ENCODE measurements around the gene PRKCI.
"Not testable (repeated sequence)": the region's sequence is repeated elsewhere in the genome, so short reads cannot be mapped to it uniquely, and the experiment has no call there.

Gene PRKCI

DNA sequence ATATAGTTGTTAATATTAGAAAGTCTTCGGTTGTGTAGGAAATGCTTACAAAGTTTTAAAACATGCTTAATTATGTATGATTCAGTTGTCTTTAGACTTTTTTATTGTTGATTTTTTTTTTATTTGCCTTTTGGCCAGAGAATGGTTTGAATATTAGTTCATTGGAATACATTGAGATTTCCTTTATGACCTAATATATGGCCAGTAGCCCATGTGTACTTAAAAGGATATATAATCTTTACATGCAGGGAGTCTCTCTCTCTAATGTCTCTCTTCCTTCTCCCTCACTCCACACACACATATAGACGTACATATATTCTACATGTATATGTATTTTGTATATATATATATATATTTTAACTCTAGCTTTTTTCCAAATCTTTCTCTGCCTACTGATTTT, 68.0 kb downstream of the PRKCI start:
- DNase-seq (ENCODE audit: low read depth in 2 of 2), result no peak

DNA sequence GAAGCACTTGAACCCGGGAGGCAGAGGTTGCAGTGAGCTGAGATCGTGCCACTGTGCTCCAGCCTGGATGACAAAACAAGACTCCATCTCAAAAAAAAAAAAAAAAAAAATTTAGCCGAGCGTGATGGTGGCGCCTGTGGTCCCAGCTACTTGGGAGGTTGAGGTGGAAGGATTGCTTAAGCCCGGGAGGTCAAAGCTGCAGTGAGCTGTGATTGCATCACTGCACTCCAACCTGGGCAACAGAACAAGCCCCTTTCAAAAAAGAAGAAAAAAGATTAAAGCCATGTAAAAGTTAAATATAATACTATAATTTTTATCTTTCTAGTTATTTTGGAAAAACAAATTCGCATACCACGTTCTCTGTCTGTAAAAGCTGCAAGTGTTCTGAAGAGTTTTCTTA, 73.4 kb downstream of the PRKCI start:
- DNase-seq (ENCODE audit: low read depth in 2 of 2), result no peak

DNA sequence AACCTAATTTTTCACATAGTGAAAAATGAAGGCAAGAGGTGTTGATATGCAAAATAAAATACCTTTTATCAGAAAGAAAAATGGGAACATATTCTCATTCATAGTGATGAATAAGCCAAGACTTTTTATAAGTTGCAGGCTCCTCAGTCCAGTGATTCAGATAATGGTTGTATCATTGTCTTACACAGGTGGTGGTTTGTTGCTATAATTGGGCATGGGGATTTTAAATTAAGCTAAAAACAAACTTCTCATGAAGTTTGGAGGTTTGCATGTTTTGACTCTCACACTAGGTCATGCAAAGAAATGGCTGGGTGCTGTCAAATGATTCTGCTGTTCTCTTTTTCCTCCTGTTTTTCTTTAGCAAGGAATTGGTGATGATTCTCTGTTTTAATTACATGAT, 74.5 kb downstream of the PRKCI start:
- no peak for DNase-seq (ENCODE audit: low read depth in 2 of 2)

DNA sequence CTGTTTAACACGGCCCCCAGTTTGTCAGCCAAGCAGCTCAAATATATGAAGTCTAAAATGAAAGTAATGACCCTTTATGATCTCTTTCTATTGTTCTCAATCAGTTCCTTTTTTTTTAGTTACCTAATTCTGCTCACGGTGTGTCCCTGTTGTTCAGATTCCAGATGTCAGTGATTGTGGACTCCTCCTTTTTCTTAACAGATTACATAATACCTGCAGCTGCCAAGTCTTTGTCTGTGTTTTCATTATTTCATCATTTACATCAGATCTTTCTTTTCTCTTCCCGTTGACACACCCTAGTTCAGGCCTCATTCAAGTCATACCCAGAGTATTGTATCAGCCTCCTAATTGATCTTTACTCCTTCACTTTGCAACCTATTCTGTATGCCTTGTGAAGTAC, 79.2 kb downstream of the PRKCI start:
- no peak for DNase-seq (ENCODE audit: low read depth in 2 of 2)

DNA sequence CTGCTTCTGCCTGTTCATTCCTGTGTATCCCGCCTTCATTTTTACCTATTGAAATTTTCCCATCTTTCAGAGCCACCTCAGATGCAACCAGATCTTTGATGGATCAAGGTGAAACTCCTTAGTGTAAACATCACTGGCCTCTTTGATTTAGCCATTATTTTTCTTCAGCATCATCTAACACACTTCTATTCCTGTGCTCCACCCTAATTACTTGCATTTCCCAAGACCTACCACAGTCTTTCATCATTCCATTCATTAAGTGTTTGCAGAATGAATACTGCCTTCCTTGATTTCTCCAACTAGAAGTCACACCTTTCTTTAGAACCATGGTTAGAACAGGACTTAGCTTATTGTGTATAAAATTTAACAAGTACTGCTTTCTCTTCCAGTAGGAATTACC, 79.8 kb downstream of the PRKCI start:
- no peak for DNase-seq (ENCODE audit: low read depth in 2 of 2)

DNA sequence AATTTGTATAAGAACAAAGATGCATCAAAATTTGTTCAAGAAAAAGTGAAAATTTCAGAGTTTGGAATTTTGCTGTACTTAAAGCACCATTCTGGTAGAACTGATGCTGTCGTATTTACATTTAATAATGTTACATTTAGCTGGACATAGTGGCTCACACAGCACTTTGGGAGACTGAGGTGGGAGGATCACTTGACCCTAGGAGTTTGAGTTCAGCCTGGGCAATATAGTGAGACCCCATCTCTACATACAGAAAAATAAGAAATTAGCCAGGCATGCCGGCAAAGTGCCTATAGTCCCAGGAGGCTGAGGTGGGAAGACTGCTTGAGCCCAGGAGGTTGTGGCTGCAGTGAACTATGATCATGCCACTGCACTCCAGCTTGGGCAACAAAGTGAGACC, 83.8 kb downstream of the PRKCI start:
- DNase-seq (ENCODE audit: low read depth in 2 of 2), result no peak

DNA sequence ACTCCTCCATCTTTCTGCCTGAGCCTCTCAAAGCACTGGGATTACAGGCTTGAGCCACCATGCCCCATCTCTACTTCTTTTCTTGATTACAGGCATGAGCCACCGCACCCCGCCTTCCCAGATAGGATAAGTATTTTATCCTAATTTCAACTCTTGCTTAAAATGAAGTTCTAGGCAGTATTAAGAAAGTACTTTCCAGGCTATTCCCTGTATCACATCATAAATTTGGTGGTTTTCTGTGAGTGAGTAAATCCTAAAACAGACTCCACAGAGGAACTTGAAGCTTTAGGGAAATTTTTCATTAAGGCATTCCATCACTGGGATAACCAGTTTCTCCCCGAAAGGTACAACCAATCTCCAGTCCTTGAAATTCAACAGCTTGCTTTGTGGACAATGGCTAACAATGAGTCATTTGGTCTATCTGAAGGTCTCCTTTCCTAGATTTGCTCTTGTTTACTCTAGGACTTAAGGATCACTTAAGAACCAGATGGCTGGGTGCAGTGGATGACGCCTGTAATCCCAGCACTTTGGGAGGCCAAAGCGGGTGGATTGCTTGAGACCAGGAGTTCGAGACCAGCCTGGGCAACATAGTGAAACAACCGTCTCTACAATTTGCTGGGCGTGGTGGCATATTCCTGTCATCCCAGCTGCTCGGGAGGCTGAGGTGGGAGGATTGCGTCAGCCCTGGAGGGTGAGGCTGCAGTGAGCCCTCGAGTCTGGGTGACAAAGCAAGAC, 85.6 kb downstream of the PRKCI start:
- DNase-seq (ENCODE audit: low read depth in 2 of 2), result no peak

DNA sequence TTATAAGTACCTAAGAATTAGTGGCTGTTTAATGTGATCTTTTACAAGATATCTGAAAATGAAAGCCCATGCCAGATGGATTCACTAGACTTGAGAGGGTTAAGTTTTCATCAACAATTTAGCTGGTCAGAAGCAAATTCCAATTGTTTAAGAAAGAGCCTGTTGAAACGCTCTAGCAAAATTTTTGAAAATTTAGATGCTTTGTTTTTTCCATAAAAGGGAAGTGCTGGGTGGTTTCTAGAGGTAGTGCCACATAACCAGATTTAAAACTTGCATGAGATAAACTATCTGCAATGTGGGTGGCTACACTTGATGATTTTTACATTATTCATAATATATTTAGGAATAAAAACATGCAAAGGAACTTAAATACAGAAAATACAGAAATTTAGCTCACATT, 86.8 kb downstream of the PRKCI start:
- DNase-seq (ENCODE audit: low read depth in 2 of 2), result no peak

DNA sequence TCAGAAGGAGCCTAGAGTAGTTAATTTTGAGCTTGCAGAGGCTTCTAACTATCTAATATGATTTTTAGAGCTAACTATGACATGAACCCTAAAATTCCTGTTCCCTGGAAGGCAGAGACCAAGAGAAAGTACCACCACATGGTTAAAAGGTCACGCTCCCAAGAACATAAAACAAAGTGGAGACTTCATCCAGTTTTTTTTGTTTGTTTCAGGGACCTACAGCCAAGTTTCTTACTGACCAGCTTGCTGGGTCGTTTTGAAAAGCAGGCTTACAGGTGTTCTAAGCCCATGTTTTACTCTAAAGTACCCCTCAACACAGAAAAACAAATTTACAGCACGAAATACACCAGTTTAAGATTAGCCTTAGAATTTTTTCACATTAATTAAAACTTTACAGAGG, 95.7 kb downstream of the PRKCI start:
- DNase-seq (ENCODE audit: low read depth in 2 of 2), result no peak

DNA sequence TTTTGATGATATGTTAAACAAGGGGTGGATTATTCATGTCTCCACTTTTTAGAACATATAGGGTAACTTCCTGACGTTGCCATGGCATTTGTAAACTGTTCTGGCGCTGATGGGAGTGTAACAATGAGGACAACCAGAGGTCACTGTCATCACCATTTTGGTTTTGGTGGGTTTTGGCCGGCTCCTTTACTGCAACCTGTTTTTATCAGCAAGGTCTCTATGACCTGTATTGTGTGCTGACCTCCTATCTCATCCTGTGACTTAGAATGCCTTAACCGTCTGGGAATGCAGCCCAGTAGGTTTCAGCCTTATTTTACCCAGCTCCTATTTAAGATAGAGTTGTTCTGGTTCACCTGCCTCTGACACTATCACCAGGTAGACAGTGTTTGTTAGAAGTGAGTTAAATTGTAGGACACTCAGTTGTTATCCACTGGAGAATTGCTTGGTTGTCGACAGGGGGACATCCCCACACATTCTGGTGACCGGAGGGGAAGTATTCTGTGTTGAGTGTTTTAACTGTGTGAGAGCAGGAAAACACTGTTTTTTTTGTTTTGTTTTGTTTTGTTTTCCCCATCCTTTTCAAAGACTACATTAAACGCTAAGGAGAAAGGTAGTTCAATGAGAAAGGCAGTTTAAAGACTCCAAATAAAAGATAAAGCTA, 98.4 kb downstream of the PRKCI start:
- no peak for DNase-seq (ENCODE audit: low read depth in 2 of 2)

DNA sequence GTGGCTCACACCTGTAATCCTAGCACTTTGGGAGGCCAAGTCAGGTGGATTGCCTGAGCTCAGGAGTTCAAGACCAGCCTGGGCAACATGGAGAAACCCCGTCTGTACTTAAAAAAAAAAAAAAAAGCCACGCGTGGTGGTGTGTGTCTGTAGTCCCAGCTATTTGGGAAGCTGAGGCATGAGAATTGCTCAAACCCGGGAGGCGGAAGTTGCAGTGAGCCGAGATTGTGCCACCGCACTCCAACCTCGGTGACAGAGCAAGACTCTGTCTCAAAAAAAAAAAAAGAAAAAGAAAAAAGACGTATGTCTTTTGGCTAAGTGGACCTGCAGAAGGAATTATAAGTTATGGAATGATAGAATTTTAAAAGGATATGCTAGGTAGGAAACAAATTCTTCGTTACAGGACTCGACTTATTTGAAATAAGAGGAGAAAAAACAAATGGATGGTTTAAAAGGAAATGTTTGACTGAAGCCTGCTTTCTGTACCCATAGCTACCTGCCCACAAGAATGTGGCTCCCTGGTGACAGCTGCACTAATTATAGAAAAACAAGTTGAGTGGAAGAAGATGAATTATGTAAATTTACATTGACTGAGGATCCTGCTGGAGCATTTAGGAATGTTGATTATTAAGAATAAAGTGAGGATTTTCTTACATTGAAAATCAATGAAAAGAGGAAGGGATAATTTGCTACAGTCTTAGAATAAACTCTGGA, 99.3 kb downstream of the PRKCI start:
- no peak for DNase-seq (ENCODE audit: low read depth in 2 of 2)

DNA sequence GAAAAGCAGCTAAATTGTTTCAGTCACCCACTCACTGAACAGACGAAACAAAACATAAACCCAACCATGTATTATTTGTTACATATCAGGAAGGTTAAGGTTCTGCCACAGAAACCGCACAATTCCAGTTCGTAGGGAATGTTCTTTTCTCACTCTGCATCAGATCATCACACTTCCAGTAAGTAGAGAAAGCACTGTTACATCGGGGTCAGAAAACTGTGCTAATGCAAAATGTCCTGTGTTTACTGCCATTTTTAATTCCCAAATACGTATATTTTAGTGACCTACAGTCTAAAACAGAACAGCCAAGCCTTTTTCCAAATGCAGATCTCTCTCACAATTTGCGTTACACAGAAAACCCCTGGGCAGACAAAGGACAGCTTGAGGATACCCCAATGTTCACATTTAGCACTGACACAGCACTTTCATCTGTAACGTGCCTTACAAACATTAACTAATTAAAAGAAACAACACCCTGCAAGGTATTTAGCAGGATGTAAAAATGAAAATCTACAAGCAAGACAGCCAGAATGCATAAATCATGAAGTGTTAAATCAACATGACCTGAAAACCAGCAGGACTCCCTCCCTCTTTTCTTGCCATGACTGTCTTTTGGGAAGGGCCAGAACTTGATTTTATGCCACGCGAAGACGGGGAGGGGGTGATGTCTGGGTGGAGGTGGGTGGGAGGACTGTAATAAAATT, 100.5 kb downstream of the PRKCI start:
- DNase-seq (ENCODE audit: low read depth in 2 of 2), result no peak

DNA sequence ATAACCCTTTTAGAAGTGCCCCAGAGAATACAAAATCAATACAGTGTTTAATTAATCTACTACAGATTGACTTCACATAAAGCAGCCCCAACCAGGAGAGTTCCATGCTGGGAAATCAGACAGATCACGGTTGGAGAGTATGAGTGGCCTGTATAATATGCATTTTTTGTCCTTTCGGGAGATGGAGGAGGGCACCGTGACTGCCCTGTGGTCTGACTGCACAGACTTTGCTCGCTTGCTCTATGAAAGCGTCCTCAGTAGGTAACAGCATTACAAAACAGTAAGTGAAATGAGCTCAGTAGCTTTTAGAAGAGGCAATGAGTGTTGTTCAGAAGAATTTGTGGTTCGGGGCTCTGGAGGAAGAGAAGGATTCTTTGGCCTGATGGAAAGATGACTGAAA, 101.1 kb downstream of the PRKCI start:
- DNase-seq (ENCODE audit: low read depth in 2 of 2), result no peak

DNA sequence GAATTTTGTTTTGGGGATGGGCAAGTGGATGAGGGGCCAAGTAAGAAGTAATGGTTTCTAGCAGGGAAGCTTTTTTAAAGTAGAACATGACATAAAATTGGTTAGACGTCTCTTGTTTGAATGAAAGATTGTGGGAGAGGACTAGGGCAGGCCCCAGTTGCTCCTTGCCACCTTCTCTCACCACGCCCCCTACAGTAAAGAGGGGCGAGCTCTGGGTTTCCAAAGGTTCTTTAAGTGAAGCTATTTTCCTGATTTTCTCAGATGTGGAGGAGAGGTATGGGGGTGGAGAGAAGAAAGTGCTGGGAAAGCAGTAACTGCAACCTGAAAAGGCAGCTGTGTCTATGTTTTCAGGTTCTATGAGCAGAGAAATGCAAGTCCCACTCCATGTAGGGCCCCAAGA, 102.7 kb downstream of the PRKCI start:
- no peak for DNase-seq (ENCODE audit: low read depth in 2 of 2)

DNA sequence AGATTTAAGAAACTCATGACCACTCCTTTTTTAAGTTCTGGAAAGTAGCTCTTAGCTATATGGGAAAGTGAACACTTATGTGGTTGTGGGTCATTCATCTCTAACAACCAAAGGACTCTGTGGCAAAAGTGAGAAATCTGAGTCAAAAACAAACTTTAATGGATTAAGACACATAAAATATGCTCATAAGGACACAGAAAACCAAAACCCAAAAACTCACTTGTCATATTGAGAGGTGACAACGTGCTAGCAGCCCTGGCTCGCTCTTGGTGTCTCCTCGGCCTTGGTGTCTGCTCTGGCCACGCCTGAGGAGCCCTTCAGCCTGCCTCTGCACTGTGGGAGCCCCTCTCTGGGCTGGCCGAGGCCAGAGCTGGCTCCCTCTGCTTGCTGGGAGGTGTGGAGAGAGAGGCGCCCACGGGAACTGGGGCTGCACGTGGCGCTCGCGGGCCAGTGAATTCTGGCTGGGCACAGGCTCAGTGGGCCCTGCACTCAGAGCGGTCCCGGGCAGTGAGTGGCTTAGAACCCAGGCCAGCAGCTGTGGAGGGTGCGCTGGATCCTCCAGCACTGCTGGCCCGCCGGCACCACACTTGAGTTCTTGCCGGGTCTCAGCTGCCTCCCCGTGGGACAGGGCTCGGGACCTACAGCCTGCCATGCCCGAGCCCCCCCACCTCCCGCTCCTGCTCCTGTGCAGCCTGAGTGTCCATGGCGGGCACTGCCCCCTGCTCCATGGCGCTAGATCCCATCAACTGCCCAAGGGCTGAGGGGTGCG, 105.0 kb downstream of the PRKCI start:
- DNase-seq (ENCODE audit: low read depth in 2 of 2), result no peak

DNA sequence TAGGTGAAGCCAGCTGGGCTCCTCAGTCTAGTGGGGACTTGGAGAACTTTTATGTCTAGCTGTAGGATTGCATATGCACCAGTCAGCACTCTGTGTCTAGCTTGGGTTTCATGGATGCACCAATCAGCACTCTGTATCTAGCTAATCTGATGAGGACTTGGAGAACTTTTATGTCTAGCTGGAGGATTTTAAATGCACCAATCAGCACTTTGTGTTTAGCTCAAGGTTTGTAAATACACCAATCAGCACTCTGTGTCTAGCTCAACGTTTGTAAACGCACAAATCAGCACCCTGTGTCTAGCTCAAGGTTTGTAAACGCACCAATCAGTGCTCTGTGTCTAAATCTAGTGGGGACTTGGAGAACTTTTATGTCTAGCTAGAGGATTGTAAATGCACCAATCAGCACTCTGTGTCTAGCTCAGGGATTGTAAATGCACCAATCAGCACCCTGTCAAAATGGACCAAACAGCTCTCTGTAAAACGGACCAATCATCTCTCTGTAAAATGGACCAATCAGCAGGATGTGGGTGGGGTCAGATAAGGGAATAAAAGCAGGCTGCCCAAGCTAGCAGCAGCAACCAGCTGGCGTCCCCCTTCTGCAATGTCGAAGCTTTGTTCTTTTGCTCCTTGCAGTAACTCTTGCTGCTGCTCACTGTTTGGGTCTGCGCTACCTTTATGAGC, 105.8 kb downstream of the PRKCI start:
- not testable (repeated sequence) for DNase-seq (ENCODE audit: low read depth in 2 of 2)

DNA sequence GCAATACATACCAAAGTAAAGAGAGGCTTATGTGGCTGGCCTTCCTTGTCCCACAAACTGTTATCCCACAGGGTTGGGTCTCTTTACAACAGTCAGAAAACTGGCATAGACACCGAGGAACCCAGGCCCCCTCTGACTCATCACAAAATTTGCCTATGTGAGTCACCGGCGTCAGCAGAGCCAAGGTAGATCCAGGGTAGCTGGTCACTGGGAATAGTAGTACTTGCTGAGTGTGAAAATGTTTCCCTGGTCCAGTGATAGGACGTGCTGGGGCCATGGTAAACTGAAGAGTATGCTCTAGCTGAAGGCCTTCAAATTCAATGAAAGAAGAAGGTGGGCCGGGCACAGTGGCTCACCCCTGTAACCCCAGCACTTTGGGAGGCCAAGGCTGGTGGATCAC, 108.1 kb downstream of the PRKCI start:
- no peak for DNase-seq (ENCODE audit: low read depth in 2 of 2)

DNA sequence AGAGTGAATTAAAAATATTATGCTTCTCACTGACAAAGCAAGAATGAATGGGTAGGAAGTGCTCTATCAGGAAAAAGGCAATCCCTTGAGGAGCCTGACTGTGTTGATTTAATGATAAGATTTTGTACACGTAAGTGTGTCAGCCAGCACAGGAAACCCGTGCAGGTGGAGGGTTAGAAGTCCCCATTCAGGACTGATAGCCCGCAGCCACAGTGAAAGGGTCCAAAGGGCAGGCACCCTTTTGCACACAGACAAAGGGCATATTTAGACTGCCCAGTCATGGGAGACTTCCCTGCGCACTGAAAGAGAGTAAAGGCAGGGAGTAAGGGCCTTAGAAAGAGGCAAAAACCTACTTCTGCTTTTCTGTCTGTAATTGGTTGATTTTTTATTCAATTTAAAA, 108.9 kb downstream of the PRKCI start:
- no peak for DNase-seq (ENCODE audit: low read depth in 2 of 2)

DNA sequence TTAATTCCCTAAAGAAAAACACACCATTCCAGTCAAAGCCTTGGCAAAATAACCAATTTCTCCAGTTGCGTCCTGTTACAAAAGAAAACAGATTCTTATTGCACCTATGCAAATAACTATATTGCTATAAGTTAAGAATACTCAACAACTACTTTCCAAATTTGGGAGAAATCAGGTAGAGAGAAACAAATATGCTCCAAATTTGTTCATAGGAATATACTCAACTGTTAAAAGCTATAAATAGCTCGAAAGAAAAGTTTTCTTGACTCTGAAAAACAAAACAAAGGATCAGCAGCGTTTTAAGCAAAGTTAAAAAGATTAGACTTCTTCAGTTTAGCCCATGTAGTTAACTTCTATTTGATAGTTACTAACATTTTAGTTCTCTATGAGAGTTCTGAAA, 115.2 kb downstream of the PRKCI start:
- no peak for DNase-seq (ENCODE audit: low read depth in 2 of 2)

DNA sequence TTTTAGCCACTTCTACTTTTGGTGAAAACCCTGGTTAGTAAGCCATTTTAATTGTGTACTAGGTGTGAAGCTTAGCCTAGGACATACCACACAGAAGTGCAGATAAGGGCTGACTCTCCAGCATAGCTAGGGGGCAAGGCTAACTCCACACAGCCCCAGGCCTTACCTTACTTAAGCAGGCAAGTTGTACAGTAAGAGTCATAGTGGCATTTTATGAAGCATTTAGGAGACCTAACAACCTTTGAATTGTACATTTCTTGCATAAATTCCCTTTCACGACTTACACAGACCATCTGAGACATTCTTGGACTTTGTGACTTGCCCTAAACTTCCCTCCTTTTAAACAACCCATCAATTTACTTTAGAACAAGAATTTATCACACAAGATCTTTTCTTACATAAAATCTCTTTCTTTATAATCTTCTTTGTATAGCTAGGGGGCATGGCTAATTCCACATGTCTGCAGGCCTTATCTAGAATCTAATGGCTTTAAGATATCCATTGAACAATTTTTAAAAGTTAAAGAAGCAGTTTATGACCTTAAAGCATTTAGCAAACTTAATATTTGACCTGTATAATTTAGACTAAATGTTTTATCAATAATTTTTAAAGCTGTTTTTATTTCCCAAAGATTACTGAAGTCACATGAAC, 116.6 kb downstream of the PRKCI start:
- DNase-seq (ENCODE audit: low read depth in 2 of 2), result no peak

DNA sequence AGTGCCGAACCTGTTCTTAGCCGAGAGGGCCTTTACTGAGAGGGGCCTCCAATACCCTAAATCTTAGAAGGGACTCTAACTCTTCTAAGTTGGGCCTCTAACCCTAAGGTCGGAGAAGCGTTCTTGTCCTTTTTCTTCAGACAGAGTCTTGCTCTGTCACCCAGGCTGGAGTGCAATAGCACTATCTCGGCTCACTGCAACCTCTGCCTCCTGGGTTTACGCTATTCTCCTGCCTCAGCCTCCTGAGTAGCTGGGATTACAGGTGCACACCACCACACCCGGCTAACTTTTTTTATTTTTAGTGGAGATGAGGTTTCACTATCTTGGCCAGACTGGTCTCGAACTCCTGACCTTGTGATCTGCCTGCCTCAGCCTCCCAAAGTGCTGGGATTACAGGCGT, 120.0 kb downstream of the PRKCI start:
- not testable (repeated sequence) for DNase-seq (ENCODE audit: low read depth in 2 of 2)

All from stimulated activated CD8-positive, alpha-beta memory T cell treated with anti-CD3 and anti-CD28 coated beads, Interleukin-2, amount 100 ng/mL, for 1 hour (primary cell).